Measurements from ENCODE around the gene KCNQ1.

KCNQ1 gene

DNA sequence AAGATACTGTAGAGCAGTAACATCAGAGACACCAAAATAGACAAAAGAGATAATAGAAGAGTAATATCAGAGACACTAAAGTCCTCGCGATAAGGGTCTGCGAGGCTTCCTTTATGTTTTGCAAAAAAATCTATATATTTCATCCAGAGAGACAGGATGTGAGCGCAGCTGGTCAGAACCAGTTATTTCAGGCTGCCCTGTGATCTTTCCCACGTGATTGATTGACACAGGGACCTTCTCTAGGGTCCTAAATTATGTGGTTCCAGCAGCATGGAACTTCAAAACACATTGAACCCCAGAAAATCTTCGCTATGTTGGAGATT lies 118.0 kb downstream of the KCNQ1 start:
- no peak overlapping the region for H3K4me3 ChIP-seq (ENCODE audit: low read depth, low read length)
- TF ChIP-seq, protein P1, sequence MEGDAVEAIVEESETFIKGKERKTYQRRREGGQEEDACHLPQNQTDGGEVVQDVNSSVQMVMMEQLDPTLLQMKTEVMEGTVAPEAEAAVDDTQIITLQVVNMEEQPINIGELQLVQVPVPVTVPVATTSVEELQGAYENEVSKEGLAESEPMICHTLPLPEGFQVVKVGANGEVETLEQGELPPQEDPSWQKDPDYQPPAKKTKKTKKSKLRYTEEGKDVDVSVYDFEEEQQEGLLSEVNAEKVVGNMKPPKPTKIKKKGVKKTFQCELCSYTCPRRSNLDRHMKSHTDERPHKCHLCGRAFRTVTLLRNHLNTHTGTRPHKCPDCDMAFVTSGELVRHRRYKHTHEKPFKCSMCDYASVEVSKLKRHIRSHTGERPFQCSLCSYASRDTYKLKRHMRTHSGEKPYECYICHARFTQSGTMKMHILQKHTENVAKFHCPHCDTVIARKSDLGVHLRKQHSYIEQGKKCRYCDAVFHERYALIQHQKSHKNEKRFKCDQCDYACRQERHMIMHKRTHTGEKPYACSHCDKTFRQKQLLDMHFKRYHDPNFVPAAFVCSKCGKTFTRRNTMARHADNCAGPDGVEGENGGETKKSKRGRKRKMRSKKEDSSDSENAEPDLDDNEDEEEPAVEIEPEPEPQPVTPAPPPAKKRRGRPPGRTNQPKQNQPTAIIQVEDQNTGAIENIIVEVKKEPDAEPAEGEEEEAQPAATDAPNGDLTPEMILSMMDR (IDR thresholded peaks at IDR 0.05; ENCODE audit: insufficient read depth, low read depth, low read length, missing control alignments), result no peak
- DNase-seq (ENCODE audit: low read depth), result no peak

DNA sequence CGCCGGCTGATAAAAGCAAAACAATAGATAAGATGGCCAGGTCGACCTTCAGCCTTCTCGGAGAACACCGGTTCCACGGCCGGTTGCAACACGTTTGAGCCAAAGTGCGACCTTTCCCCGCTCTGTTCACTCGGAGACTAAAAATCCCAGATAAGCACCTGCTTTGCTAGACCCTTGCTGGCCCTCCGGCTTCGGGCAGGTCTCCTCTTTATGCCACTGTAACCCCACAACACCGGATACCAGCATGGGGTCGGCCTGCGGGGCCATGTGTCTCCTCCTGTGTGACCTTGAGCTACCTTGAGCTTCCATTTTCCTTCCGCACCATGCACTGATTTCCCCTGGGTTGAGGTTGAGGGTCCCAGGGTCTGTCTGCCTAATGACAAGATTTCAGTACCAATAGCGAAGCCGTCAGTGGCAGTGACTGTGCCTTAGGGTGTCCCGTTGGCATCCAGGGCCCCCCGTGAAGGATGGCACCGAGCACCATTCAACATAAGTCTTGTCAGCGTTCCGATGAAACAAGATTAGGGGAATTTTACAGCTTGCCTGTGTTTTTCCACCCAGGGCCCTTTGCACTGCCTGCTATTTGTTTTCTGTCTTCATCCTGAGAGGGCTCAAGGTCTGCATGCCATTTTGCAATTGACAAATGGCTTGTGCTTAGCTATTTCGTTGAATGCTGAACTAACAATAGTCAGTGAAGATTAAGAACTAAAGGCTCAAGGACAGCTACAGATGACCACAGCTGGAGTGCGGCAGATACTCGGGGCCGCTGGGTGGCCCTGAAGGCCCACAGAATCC lies 118.6 kb downstream of the KCNQ1 start:
- TF ChIP-seq, protein P1 (IDR thresholded peaks at IDR 0.05; ENCODE audit: insufficient read depth, low read depth, low read length, missing control alignments), result no peak
- no peak overlapping the region for H3K4me3 ChIP-seq (ENCODE audit: low read depth, low read length)
- no peak for DNase-seq (ENCODE audit: low read depth)

DNA sequence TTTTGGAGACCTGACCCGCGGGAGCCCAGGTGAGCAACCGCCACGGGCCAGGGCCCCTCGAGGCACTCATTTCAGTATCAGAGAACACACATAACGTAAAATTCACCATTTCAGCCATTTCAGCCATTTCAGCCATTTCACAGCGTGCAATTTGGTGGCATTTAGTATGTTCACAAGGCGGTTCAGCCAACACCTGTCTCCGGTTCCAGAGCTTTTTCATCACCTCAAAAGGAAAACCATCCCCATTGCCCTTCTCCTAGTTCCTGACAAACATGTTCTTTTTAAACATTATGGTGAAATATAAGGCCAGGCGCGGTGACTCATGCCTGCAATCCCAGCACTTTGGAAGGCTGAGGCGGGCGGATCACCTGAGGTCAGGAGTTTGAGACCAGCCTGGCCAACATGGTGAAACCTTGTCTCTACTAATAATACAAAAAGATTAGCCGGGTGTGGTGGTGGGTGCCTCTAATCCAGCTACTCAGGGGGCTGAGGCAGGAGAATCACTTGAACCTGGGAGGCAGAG lies 119.3 kb downstream of the KCNQ1 start:
- TF ChIP-seq, protein P1 (IDR thresholded peaks at IDR 0.05; ENCODE audit: insufficient read depth, low read depth, low read length, missing control alignments), result no peak
- DNase-seq (ENCODE audit: low read depth), result no peak
- no peak overlapping the region for H3K4me3 ChIP-seq (ENCODE audit: low read depth, low read length)

DNA sequence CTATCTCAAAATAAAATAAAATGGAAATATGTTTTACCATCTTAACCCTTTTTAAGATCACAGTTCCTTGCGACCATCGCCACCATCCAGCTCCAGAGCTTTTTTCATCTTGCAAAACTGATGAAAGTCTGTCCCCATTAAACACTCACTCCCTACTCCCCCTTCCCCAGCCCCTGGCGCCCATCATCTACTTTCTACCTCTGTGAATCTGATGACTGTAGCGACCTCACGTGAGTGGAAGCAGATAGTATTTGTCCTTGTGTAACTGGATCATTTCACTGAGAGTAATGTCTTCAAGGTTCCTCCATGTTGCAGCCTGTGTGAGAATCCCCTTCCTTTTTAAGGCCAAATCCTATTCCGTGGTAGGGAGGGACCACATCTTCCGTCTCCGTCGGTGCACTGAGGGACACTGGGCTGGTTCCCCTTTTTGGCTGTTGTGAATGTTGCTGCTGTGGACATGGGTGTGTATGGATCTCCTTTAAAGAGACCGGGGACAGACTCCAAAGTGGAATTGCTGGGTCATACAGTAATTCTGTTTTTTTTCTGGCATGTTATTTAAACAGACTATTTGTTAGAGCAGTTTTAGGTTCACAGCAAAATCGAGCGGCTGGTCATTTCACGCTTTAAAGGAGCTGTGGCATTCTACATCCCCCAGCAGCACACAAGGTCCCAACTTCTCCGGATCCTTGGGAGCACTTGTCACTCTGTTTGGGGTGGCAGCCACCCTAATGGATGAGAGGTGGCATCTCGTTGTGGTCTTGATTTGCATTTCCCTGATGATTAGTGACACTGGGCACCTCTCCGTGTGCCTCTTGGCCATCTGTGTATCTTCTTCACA lies 120.0 kb downstream of the KCNQ1 start:
- TF ChIP-seq, protein P1 (IDR thresholded peaks at IDR 0.05; ENCODE audit: insufficient read depth, low read depth, low read length, missing control alignments), result no peak
- no peak for DNase-seq (ENCODE audit: low read depth)
- H3K4me3 ChIP-seq (ENCODE audit: low read depth, low read length), result no peak overlapping the region

DNA sequence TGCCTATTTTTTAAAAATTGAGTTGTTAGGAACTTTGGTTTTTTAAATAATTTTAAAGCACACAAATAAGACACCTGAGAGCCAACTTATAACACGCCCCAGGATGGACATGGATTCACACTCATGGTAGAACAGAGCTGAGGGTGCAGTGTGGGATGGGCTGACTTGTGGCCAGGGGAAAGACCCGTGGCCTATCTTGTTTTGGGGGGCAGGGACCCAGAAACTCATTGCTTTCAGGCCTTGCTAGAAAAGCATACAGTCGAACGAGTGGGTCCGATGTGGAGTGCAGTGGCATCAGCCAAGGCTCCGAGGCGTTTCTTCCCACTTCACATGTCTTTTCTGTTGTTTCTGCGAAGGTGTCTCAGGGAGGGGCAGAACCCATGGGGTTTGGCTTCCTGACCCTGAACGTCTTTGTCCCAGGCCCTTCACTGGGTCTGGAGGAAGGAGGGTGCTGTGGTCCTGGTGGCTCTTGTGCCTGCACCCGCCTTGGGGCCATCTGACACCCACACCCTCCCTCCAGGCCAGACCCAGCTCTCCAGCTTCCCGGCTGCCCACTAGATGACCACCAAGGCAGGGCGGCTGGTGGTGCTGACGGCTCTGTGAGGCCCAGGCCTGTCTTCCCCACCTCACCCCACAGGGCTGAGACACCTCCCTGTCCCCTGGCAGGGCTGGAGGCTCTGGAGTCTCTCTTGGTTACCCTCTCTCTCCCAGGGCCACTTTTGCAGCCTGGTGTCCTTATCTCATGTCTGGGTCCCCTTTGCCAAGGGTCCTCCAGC lies 120.8 kb downstream of the KCNQ1 start:
- TF ChIP-seq, protein P1 (IDR thresholded peaks at IDR 0.05; ENCODE audit: insufficient read depth, low read depth, low read length, missing control alignments), result no peak
- no peak overlapping the region for H3K4me3 ChIP-seq (ENCODE audit: low read depth, low read length)
- no peak for DNase-seq (ENCODE audit: low read depth)

DNA sequence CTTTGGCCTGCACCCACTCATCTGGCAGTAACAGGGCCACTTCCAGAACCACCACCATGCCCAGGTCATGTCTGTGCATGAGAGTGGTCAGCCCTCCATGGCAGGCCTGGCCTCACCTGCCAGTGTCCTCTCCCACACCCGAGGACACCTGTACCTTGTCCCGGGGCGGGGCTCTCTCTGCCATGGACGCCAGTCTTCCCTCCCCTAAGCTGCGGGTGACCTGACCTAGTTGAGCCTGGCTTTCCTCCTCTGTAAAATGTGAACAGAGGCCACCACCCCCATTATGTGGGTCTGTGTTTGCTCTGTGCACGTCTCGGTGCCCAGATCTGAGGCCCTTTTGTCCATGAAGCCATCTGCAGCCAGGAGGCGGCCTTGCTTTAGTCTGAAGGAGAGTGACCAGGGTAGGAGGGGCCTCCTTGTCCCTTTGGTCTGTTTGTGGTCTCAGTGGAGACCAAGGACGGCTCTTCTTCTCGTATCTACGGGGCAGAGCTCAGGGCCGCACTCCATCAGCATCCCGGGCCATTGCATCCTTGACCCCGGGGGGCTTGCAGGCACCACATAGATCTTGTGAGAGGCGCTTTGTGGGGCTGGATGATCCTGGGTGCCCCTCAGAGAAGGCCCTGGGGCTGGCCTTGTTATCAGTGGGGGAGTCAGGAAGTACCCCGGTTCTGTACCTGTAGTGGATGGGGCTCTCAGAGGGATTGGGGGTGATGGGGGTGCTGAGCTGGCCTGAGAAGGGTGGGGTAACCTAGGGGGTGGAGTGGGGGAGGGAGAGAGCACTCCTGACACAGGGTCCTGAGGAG lies 121.6 kb downstream of the KCNQ1 start:
- H3K4me3 ChIP-seq (ENCODE audit: low read depth, low read length), result no peak overlapping the region
- DNase-seq (ENCODE audit: low read depth), result no peak
- TF ChIP-seq, protein P1 (IDR thresholded peaks at IDR 0.05; ENCODE audit: insufficient read depth, low read depth, low read length, missing control alignments), result no peak
